ENCODE measurements around the gene TOX2.

DNA sequence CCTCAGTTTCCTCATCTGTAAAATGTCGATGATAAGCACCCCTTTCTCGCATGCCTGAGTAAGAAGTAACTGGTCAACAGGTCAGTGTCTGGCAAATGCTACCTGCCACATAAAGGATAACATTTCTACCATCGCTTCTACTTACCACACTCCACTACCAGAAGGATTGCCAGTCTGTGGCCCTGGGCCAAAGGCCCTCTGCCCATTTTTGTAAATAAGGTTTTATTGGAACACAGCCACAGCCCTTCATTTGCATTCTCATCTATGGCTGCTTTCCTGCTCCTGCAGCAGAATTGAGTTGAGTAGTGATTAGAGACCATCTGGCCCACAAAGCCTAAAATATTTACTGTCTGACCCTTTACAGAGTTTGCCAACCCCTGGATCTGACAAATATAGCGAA is 121.8 kb downstream of the TOX2 start:
- TF ChIP-seq, protein P1, sequence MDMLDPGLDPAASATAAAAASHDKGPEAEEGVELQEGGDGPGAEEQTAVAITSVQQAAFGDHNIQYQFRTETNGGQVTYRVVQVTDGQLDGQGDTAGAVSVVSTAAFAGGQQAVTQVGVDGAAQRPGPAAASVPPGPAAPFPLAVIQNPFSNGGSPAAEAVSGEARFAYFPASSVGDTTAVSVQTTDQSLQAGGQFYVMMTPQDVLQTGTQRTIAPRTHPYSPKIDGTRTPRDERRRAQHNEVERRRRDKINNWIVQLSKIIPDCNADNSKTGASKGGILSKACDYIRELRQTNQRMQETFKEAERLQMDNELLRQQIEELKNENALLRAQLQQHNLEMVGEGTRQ (IDR thresholded peaks at IDR 0.05; ENCODE audit: low read length): no peak
- TF ChIP-seq EZH2 (IDR thresholded peaks at IDR 0.05; ENCODE audit: low read depth, low read length, severe bottlenecking): no peak
- TF ChIP-seq, protein P2, sequence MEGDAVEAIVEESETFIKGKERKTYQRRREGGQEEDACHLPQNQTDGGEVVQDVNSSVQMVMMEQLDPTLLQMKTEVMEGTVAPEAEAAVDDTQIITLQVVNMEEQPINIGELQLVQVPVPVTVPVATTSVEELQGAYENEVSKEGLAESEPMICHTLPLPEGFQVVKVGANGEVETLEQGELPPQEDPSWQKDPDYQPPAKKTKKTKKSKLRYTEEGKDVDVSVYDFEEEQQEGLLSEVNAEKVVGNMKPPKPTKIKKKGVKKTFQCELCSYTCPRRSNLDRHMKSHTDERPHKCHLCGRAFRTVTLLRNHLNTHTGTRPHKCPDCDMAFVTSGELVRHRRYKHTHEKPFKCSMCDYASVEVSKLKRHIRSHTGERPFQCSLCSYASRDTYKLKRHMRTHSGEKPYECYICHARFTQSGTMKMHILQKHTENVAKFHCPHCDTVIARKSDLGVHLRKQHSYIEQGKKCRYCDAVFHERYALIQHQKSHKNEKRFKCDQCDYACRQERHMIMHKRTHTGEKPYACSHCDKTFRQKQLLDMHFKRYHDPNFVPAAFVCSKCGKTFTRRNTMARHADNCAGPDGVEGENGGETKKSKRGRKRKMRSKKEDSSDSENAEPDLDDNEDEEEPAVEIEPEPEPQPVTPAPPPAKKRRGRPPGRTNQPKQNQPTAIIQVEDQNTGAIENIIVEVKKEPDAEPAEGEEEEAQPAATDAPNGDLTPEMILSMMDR (IDR thresholded peaks at IDR 0.05; ENCODE audit: control extremely low read depth in 1 of 3, insufficient read depth in 1 of 3, low read depth in 1 of 3, low read length in 3 of 3): no peak

All from H1 (cell line).